Naive thymus-derived CD4-positive, alpha-beta T cell (primary cell): ENCODE data around the gene MRPS6. TPM values are rescaled to one million over a fixed set of nuclear protein-coding genes. Genes with fewer than 3 reads are reported as not detected.

ENCODE experiments used
- ATAC-seq: fragments of 150-1000 bp; cut with Tn5 transposase; 2 replicates; pipeline ENCODE4 v1.10.0; 2021; ENCODE audit warnings: mild to moderate bottlenecking, moderate library complexity
- CTCF ChIA-PET: fragments of 350-600 bp; sonication (Branson Sonifier 250); formaldehyde crosslinking; loops from one replicate; lab custom pipeline; 2021; ENCODE audit warnings: antibody characterized with exemption; lab: Charles Lee
- POLR2A ChIA-PET: fragments of 350-600 bp; sonication (Branson Sonifier 250); formaldehyde crosslinking; loops from one replicate; lab custom pipeline; 2021; ENCODE audit warnings: antibody characterized with exemption, inconsistent platforms; lab: Charles Lee
- DNase-seq, 9 donors: peaks; one replicate each; pipeline versions ENCODE4 v3.0.0 to v3.0.0-alpha.2; 2020 to 2022; ENCODE audit warnings: mixed read lengths in 1 of 9
- H3K27ac ChIP-seq: one replicate; pipeline ENCODE4 v1.7.0; 2013; ENCODE audit warnings: mild to moderate bottlenecking, low read depth, low read length, moderate library complexity
- H3K27me3 ChIP-seq, 2 donors: one replicate each; pipeline ENCODE4 v1.7.0; 2013; ENCODE audit warnings: low read length in 2 of 2, mild to moderate bottlenecking in 2 of 2, moderate library complexity in 2 of 2; ENCODE audit not compliant: control insufficient read depth in 2 of 2, insufficient read depth in 2 of 2
- H3K36me3 ChIP-seq, 3 experiments: 1 replicate in 2 of 3; 2 replicates in 1 of 3; pipeline ENCODE4 v1.7.0; 2013; ENCODE audit warnings: low read length in 3 of 3, mild to moderate bottlenecking in 3 of 3, moderate library complexity in 1 of 3; ENCODE audit not compliant: insufficient read depth in 3 of 3, control insufficient read depth in 2 of 3
- H3K4me1 ChIP-seq, 2 donors: one replicate each; pipeline ENCODE4 v1.7.0; 2013; ENCODE audit warnings: low read length in 2 of 2, mild to moderate bottlenecking in 2 of 2, moderate library complexity in 1 of 2; ENCODE audit not compliant: control insufficient read depth in 2 of 2, insufficient read depth in 2 of 2
- H3K4me3 ChIP-seq: 2 replicates; pipeline ENCODE4 v1.7.0; 2013; ENCODE audit warnings: mild to moderate bottlenecking, low read length
- H3K9me3 ChIP-seq, 3 experiments: 1 replicate in 2 of 3; 2 replicates in 1 of 3; pipeline ENCODE4 v1.7.0; 2013; ENCODE audit warnings: low read length in 3 of 3; ENCODE audit not compliant: control insufficient read depth in 2 of 3
- H3K27ac Mint-ChIP-seq, 9 donors: one replicate each; pipeline ENCODE4 v1.8.0; 2020 to 2022; ENCODE audit warnings: mixed read lengths in 9 of 9, mild to moderate bottlenecking in 8 of 9, moderate library complexity in 5 of 9, inconsistent platforms in 2 of 9
- H3K27me3 Mint-ChIP-seq, 5 donors: one replicate each; pipeline ENCODE4 v1.8.0; 2021 to 2022; ENCODE audit warnings: mixed read lengths in 5 of 5, mild to moderate bottlenecking in 1 of 5
- H3K36me3 Mint-ChIP-seq, 5 donors: one replicate each; pipeline ENCODE4 v1.8.0; 2020 to 2022; ENCODE audit warnings: mixed read lengths in 5 of 5, mild to moderate bottlenecking in 3 of 5, inconsistent platforms in 1 of 5
- H3K4me1 Mint-ChIP-seq, 7 donors: one replicate each; pipeline ENCODE4 v1.8.0; 2020 to 2022; ENCODE audit warnings: mixed read lengths in 7 of 7, mild to moderate bottlenecking in 3 of 7, inconsistent platforms in 1 of 7
- H3K4me3 Mint-ChIP-seq, 10 donors: one replicate each; pipeline ENCODE4 v1.8.0; 2020 to 2022; ENCODE audit warnings: mild to moderate bottlenecking in 10 of 10, mixed read lengths in 10 of 10, moderate library complexity in 6 of 10, inconsistent platforms in 2 of 10
- H3K9me3 Mint-ChIP-seq, 11 donors: one replicate each; pipeline ENCODE4 v1.8.0; 2020 to 2022; ENCODE audit warnings: mixed read lengths in 11 of 11, mild to moderate bottlenecking in 4 of 11, inconsistent platforms in 1 of 11, moderate library complexity in 1 of 11
- intact Hi-C, 2 donors: fragments of 100-400 bp; cut with micrococcal nuclease; formaldehyde crosslinking; loops; one replicate each; pipeline ENCODE4 v1.15.1; 2023
- polyA plus RNA-seq, 2 donors: library from polyadenylated mRNA; unstranded; fragments of 300-500 nt; fragmentation: Illumina TruSeq; gene quantifications; one replicate each; pipeline ENCODE4 v1.2.3, GENCODE V29; 2021
- total RNA-seq, 6 experiments: library from RNA in 5 of 6; stranded (reverse) in 5 of 6; gene quantifications; 1 replicate in 5 of 6; 2 replicates in 1 of 6; pipeline ENCODE4 v1.2.3 and lab custom pipeline; 2021 to 2026

MRPS6 gene
- total and polyA plus RNA-seq, 7 experiments from 2014 or later: 25.5 to 193 (median 92.5) TPM

- Mint-ChIP-seq H3K27ac (peak overlapping the region in 5 of 9 donors; percentile 46 to 91 (median 81)), H3K4me3 (peak overlapping the region in 1 of 10 donors; percentile 43), H3K27me3 (no peaks in the 10 kb centered on the region), H3K9me3 (peaks cover 4 to 16% (median 9%) of the 10 kb centered on the region in 11 donors), H3K4me1 (peaks cover 10 to 49% (median 15%) of the 10 kb centered on the region in 7 donors), H3K36me3 (peaks cover 7 to 45% (median 23%) of the 10 kb centered on the region in 5 donors)
- Histone ChIP-seq H3K4me1 (no peaks in the 10 kb centered on the region), H3K4me3 (no peak overlapping the region), H3K9me3 (no peaks in the 10 kb centered on the region), H3K27ac (no peak overlapping the region), H3K27me3 (no peaks in the 10 kb centered on the region), H3K36me3 (no peaks in the 10 kb centered on the region)
- peak; percentile 32 for ATAC-seq
- CTCF ChIA-PET: interaction anchor here (0.7 kb wide), 1 partner anchor 11 kb away, joined by 3 read pairs; no protein-coding TSS in a partner anchor
- POLR2A ChIA-PET: interaction anchor here (0.6 to 0.7 kb wide), 2 partner anchors 91 to 1145 kb away, joined by 3 to 4 read pairs; no protein-coding TSS in a partner anchor
- peak in 6 of 9 donors; percentile 18 to 59 (median 32) for DNase-seq
- intact Hi-C loops: loop anchor here in 1 of 2 donors (1.0 to 2.0 kb wide), 2 partner anchors 26 to 44 kb away; no protein-coding TSS in a partner anchor
Measured at GRCh38 chr21:34154878-34155277, 81.5 kb downstream of the MRPS6 start.

- no peak for ATAC-seq
- no peaks in the 10 kb centered on the region for H3K4me1 ChIP-seq
- Mint-ChIP-seq H3K36me3 (peaks cover 4 to 49% (median 27%) of the 10 kb centered on the region in 5 donors), H3K9me3 (peaks cover under 1 to 29% (median 14%) of the 10 kb centered on the region in 11 donors), H3K4me1 (peaks cover 10 to 47% (median 15%) of the 10 kb centered on the region in 7 donors), H3K27me3 (no peaks in the 10 kb centered on the region), H3K4me3 (no peak overlapping the region), H3K27ac (peak overlapping the region in 3 of 9 donors; percentile 6 to 91 (median 12))
- H3K27ac ChIP-seq: no peak overlapping the region
- no peak overlapping the region for H3K4me3 ChIP-seq
- intact Hi-C loops: no loop called here
- ChIA-PET CTCF (no interaction called here), POLR2A (no interaction called here)
- peaks cover 0 to 7% (median 0%) of the 10 kb centered on the region in 3 experiments for H3K9me3 ChIP-seq
- no peak for DNase-seq
- no peaks in the 10 kb centered on the region for H3K27me3 ChIP-seq
- no peaks in the 10 kb centered on the region for H3K36me3 ChIP-seq
Measured at GRCh38 chr21:34156957-34157356, 83.6 kb downstream of the MRPS6 start.

- Histone ChIP-seq H3K4me3 (no peak overlapping the region), H3K27me3 (no peaks in the 10 kb centered on the region), H3K4me1 (no peaks in the 10 kb centered on the region), H3K9me3 (peaks cover 0 to 13% (median 0%) of the 10 kb centered on the region in 3 experiments), H3K27ac (no peak overlapping the region), H3K36me3 (no peaks in the 10 kb centered on the region)
- CTCF ChIA-PET: no interaction called here
- H3K36me3 Mint-ChIP-seq: peaks cover 4 to 51% (median 28%) of the 10 kb centered on the region in 5 donors
- H3K27ac Mint-ChIP-seq: peak overlapping the region in 2 of 9 donors; percentile 6 to 91
- POLR2A ChIA-PET: no interaction called here
- no peak for DNase-seq
- no peaks in the 10 kb centered on the region for H3K27me3 Mint-ChIP-seq
- H3K4me1 Mint-ChIP-seq: peaks cover 10 to 44% (median 11%) of the 10 kb centered on the region in 7 donors
- H3K9me3 Mint-ChIP-seq: peaks cover 4 to 35% (median 18%) of the 10 kb centered on the region in 11 donors
- intact Hi-C loops: no loop called here
- ATAC-seq: no peak
- H3K4me3 Mint-ChIP-seq: peak overlapping the region in 1 of 10 donors; percentile 21
Measured at GRCh38 chr21:34157521-34157920, 84.1 kb downstream of the MRPS6 start.

GRCh38 chr21:34158866-34159835, 85.8 kb downstream of the MRPS6 start:
- no peaks in the 10 kb centered on the region for H3K27me3 ChIP-seq
- peak overlapping the region in 1 of 9 donors; percentile 13 for H3K27ac Mint-ChIP-seq
- no peak overlapping the region for H3K4me3 Mint-ChIP-seq
- H3K9me3 Mint-ChIP-seq: peaks cover 4 to 49% (median 19%) of the 10 kb centered on the region in 11 donors
- intact Hi-C loops: no loop called here
- DNase-seq: no peak
- no peak overlapping the region for H3K4me3 ChIP-seq
- H3K36me3 Mint-ChIP-seq: peaks cover 4 to 48% (median 27%) of the 10 kb centered on the region in 5 donors
- peaks cover 0 to 16% (median 0%) of the 10 kb centered on the region in 3 experiments for H3K9me3 ChIP-seq
- H3K36me3 ChIP-seq: no peaks in the 10 kb centered on the region
- no peaks in the 10 kb centered on the region for H3K4me1 ChIP-seq
- H3K27ac ChIP-seq: no peak overlapping the region
- ATAC-seq: no peak
- ChIA-PET CTCF (no interaction called here), POLR2A (no interaction called here)
- peaks cover 2 to 32% (median 9%) of the 10 kb centered on the region in 7 donors for H3K4me1 Mint-ChIP-seq
- H3K27me3 Mint-ChIP-seq: no peaks in the 10 kb centered on the region

- intact Hi-C loops: no loop called here
- no peak for ATAC-seq
- peaks cover 11 to 58% (median 19%) of the 10 kb centered on the region in 3 experiments for H3K9me3 ChIP-seq
- no peaks in the 10 kb centered on the region for H3K4me1 ChIP-seq
- no peaks in the 10 kb centered on the region for H3K27me3 ChIP-seq
- POLR2A ChIA-PET: interaction anchor here (0.6 kb wide), 1 partner anchor 1195 kb away, joined by 3 read pairs; no protein-coding TSS in a partner anchor
- Mint-ChIP-seq H3K36me3 (peaks cover 18 to 64% (median 50%) of the 10 kb centered on the region in 5 donors), H3K4me3 (peak overlapping the region in 1 of 10 donors; percentile 44), H3K27ac (no peak overlapping the region), H3K4me1 (no peaks in the 10 kb centered on the region), H3K27me3 (no peaks in the 10 kb centered on the region), H3K9me3 (peaks cover 5 to 92% (median 62%) of the 10 kb centered on the region in 11 donors)
- peaks cover 0 to 5% (median 0%) of the 10 kb centered on the region in 3 experiments for H3K36me3 ChIP-seq
- no peak overlapping the region for H3K27ac ChIP-seq
- no peak overlapping the region for H3K4me3 ChIP-seq
- DNase-seq: peak in 1 of 9 donors; percentile 8
- CTCF ChIA-PET: interaction anchor here (0.7 to 1.4 kb wide), 2 partner anchors 242 to 1084 kb away, joined by 3 read pairs; no protein-coding TSS in a partner anchor
Measured at GRCh38 chr21:34166468-34166867, 93.1 kb downstream of the MRPS6 start.

- Histone ChIP-seq H3K27me3 (no peaks in the 10 kb centered on the region), H3K9me3 (peaks cover 16 to 42% (median 16%) of the 10 kb centered on the region in 3 experiments), H3K27ac (no peak overlapping the region), H3K4me1 (no peaks in the 10 kb centered on the region), H3K4me3 (no peak overlapping the region), H3K36me3 (peaks cover 0 to 5% (median 0%) of the 10 kb centered on the region in 3 experiments)
- Mint-ChIP-seq H3K36me3 (peaks cover 26 to 74% (median 49%) of the 10 kb centered on the region in 5 donors), H3K4me3 (no peak overlapping the region), H3K27me3 (no peaks in the 10 kb centered on the region), H3K27ac (no peak overlapping the region), H3K4me1 (no peaks in the 10 kb centered on the region), H3K9me3 (peaks cover 4 to 95% (median 53%) of the 10 kb centered on the region in 11 donors)
- DNase-seq (no peak), ATAC-seq (no peak)
- POLR2A ChIA-PET: no interaction called here
- intact Hi-C loops: no loop called here
- CTCF ChIA-PET: no interaction called here
Measured at GRCh38 chr21:34170886-34171285, 97.5 kb downstream of the MRPS6 start.
